Smooth muscle cell (in vitro differentiated cells): Measurements from ENCODE around the gene LPIN3. TPM values are rescaled to one million over a fixed set of nuclear protein-coding genes. Genes with fewer than 3 reads are reported as not detected.
A peak's percentile ranks its signal among the peaks of the same experiment; 100 is the strongest.

Experiments
- DNase-seq: peaks from one replicate; lab custom pipeline; 2025; ENCODE audit not compliant: unreplicated experiment; lab: John Stamatoyannopoulos, UW
- H2AFZ ChIP-seq: fragments of 200-600 bp; sonication (generic); 2 replicates; pipeline ENCODE4 v1.6.0; 2016; ENCODE audit warnings: antibody characterized with exemption, low read depth, mild to moderate bottlenecking
- H3F3A ChIP-seq: fragments of 200-600 bp; sonication (generic); 2 replicates; pipeline ENCODE4 v1.6.0; 2017; ENCODE audit warnings: antibody characterized with exemption, low read depth
- H3K27ac ChIP-seq: fragments of 200-600 bp; sonication (generic); 2 replicates; pipeline ENCODE4 v1.5.1; 2016; ENCODE audit warnings: low read depth, mild to moderate bottlenecking
- H3K27me3 ChIP-seq: fragments of 200-600 bp; sonication (generic); 2 replicates; pipeline ENCODE4 v1.6.1; 2016; ENCODE audit warnings: low read depth, mild to moderate bottlenecking
- H3K36me3 ChIP-seq: fragments of 200-600 bp; sonication (generic); 2 replicates; pipeline ENCODE4 v1.5.1; 2016; ENCODE audit warnings: low read depth
- H3K4me1 ChIP-seq: fragments of 200-600 bp; sonication (generic); 2 replicates; pipeline ENCODE4 v1.5.1; 2016; ENCODE audit warnings: low read depth
- H3K4me2 ChIP-seq: fragments of 200-600 bp; sonication (generic); 2 replicates; pipeline ENCODE4 v1.6.0; 2016; ENCODE audit warnings: mild to moderate bottlenecking
- H3K4me3 ChIP-seq: fragments of 200-600 bp; sonication (generic); 2 replicates; pipeline ENCODE4 v1.5.1; 2016; ENCODE audit warnings: mild to moderate bottlenecking
- H3K79me2 ChIP-seq: fragments of 200-600 bp; sonication (generic); 2 replicates; pipeline ENCODE4 v1.6.0; 2016; ENCODE audit warnings: low read depth, mild to moderate bottlenecking
- H3K9ac ChIP-seq: fragments of 200-600 bp; sonication (generic); 2 replicates; pipeline ENCODE4 v1.6.0; 2016; ENCODE audit warnings: low read depth
- H3K9me3 ChIP-seq: fragments of 200-600 bp; sonication (generic); replicated peaks from 2 replicates; pipeline ENCODE4 v1.5.1; 2016; ENCODE audit warnings: low read depth
- H4K20me1 ChIP-seq: fragments of 200-600 bp; sonication (generic); 2 replicates; pipeline ENCODE4 v1.6.0; 2016; ENCODE audit warnings: low read depth
- WGBS: methylation state at CpG from one replicate; pipeline ENCODE4 v1.1.7; 2016; ENCODE audit warnings: low lambda C conversion rate; 5-methylcytosine and 5-hydroxymethylcytosine counted together
- polyA plus RNA-seq: library from polyadenylated mRNA; unstranded; fragments of >200 nt; fragmentation: Nextera tagmentation; extraction: Ambion mirVana; gene quantifications from 2 replicates; pipeline ENCODE4 v1.2.1, GENCODE V29; 2016
- total RNA-seq: library from RNA; depleted of rRNA; stranded (reverse); fragments of >200 nt; gene quantifications from 2 replicates; pipeline ENCODE4 v1.2.3, GENCODE V29; 2014
- TF ChIP-seq, protein P1 (sequence below): fragments of 200-600 bp; sonication (generic); IDR thresholded peaks from 2 replicates; pipeline ENCODE4 v1.5.1; 2017; ENCODE audit warnings: borderline replicate concordance, mild to moderate bottlenecking, antibody characterized with exemption; ENCODE audit not compliant: insufficient read depth, poor library complexity, severe bottlenecking

Gene LPIN3
- total and polyA plus RNA-seq, 2 experiments from 2014 or later = 6.9 to 12.5 TPM

DNA sequence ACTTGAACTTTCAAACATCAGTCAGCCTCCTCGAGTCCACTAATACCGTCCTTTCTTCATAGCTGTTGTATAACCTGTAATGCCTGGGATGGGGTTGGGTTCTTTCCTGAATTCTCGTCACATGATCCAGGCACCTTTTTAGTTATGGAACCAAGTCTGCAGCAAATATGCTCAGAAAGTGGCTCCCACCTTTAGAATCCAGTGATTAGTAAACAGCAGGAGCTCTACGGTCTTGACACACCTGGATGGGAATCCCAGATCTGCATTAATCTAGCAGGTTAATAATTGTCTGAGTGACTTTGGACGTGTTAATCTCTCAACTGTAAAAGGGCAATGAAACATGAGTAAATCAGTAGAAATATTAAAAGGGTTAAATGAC lies 22.4 kb upstream of the LPIN3 start:
- no peaks in the 10 kb centered on the region for H4K20me1 ChIP-seq
- peak overlapping the region; percentile 82 for H3K4me2 ChIP-seq
- no peaks in the 10 kb centered on the region for H3K27me3 ChIP-seq
- WGBS = 86% methylated on average over 5 of the region's 5 CpGs
- H3K27ac ChIP-seq = no peak overlapping the region
- H3K36me3 ChIP-seq = no peaks in the 10 kb centered on the region
- H3K9me3 ChIP-seq = no peaks in the 10 kb centered on the region
- H3K4me3 ChIP-seq = peak overlapping the region; percentile 64
- no peak for DNase-seq
- peaks cover 23% of the 10 kb centered on the region for H3K79me2 ChIP-seq
- TF ChIP-seq, protein P1, sequence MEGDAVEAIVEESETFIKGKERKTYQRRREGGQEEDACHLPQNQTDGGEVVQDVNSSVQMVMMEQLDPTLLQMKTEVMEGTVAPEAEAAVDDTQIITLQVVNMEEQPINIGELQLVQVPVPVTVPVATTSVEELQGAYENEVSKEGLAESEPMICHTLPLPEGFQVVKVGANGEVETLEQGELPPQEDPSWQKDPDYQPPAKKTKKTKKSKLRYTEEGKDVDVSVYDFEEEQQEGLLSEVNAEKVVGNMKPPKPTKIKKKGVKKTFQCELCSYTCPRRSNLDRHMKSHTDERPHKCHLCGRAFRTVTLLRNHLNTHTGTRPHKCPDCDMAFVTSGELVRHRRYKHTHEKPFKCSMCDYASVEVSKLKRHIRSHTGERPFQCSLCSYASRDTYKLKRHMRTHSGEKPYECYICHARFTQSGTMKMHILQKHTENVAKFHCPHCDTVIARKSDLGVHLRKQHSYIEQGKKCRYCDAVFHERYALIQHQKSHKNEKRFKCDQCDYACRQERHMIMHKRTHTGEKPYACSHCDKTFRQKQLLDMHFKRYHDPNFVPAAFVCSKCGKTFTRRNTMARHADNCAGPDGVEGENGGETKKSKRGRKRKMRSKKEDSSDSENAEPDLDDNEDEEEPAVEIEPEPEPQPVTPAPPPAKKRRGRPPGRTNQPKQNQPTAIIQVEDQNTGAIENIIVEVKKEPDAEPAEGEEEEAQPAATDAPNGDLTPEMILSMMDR = no peak
- H3K4me1 ChIP-seq = no peaks in the 10 kb centered on the region
- peak overlapping the region; percentile 88 for H2AFZ ChIP-seq
- no peak overlapping the region for H3K9ac ChIP-seq
- H3F3A ChIP-seq = no peaks in the 10 kb centered on the region

DNA sequence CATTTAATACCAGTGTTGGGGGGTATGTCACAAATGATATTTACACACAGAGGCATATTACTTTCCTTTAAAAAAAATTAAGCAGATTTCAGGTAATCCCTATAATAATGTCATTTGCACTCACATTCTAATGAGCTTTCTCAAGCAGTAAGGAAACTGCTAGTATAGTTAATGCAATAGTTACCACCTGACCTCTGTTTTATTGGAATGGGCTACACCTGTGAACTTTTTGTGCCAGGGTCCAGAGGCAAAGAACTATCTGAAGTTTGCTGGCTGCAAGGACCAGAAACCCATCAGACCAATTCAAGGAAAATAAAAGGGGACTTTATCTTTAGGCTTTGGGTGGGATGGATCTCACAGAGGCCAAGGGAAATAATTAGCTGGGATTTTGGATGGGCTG lies 20.2 kb upstream of the LPIN3 start:
- H3F3A ChIP-seq = no peaks in the 10 kb centered on the region
- no peaks in the 10 kb centered on the region for H3K4me1 ChIP-seq
- H3K4me3 ChIP-seq = no peak overlapping the region
- no peaks in the 10 kb centered on the region for H3K27me3 ChIP-seq
- H3K4me2 ChIP-seq = no peak overlapping the region
- no peak overlapping the region for H3K9ac ChIP-seq
- no peaks in the 10 kb centered on the region for H3K36me3 ChIP-seq
- H4K20me1 ChIP-seq = no peaks in the 10 kb centered on the region
- no peak overlapping the region for H3K27ac ChIP-seq
- no peaks in the 10 kb centered on the region for H3K9me3 ChIP-seq
- TF ChIP-seq, protein P1 = no peak
- no peak for DNase-seq
- H3K79me2 ChIP-seq = peaks cover 1% of the 10 kb centered on the region
- no peak overlapping the region for H2AFZ ChIP-seq

DNA sequence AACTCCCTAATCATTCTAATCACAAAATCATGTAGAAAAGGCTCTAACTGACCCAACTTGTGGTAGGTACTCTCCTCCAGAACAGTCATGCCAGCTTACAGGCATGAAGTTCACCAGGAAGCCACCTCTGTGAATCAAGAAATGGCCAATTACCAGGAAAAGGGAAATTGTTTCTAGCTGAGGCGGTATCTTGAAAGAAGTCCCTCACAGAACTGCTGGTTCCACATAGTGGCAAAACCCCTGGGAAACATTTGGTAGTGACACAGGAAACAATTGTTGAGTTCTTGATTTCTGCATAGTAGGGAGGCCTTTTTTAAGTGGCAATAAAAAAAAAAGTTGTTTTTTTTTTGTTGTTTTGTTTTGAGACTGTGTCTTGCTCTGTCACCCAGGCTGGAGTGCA lies 19.6 kb upstream of the LPIN3 start:
- no peak overlapping the region for H2AFZ ChIP-seq
- WGBS = 100% methylated on average over 1 of the region's 1 CpG
- no peak for DNase-seq

DNA sequence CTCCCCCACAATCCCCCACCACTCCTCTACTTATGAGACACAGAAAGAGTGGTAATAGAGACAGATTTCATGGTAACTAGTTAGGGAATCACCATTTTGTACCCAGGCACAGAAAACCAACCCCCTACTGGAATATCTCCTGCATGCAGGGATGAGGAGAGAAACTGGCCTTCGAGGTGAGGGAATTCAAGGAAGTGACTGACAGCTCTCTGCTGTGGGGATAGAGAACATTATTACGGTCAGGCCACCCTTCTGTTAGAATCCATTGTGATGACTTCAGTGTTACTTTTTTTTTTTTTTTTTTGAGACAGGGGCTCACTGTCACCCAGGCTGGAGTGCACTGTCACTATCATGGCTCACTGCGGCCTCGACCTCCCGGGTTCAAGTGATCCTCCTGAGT lies 13.4 kb upstream of the LPIN3 start:
- Histone ChIP-seq H3K9ac (no peak overlapping the region), H3K79me2 (no peaks in the 10 kb centered on the region), H2AFZ (no peak overlapping the region), H3F3A (peaks cover 19% of the 10 kb centered on the region), H3K27ac (no peak overlapping the region), H3K4me1 (peaks cover 6% of the 10 kb centered on the region), H3K4me2 (no peak overlapping the region), H3K27me3 (no peaks in the 10 kb centered on the region), H4K20me1 (no peaks in the 10 kb centered on the region), H3K9me3 (no peaks in the 10 kb centered on the region), H3K36me3 (no peaks in the 10 kb centered on the region), H3K4me3 (no peak overlapping the region)
- WGBS = 89% methylated on average over 5 of the region's 5 CpGs
- no peak for DNase-seq
- TF ChIP-seq, protein P1 = no peak

More for the DNA sequence above, 19.6 kb upstream of the LPIN3 start:
- Histone ChIP-seq H4K20me1 (no peaks in the 10 kb centered on the region), H3K27me3 (no peaks in the 10 kb centered on the region), H3K79me2 (no peaks in the 10 kb centered on the region), H3K4me1 (no peaks in the 10 kb centered on the region), H3K27ac (no peak overlapping the region), H3K36me3 (no peaks in the 10 kb centered on the region), H3K4me3 (no peak overlapping the region), H3K9ac (no peak overlapping the region), H3K9me3 (no peaks in the 10 kb centered on the region), H3K4me2 (no peak overlapping the region), H3F3A (no peaks in the 10 kb centered on the region)
- TF ChIP-seq, protein P1 = no peak
